ENCODE data around the gene PAX5.

Gene PAX5

DNA sequence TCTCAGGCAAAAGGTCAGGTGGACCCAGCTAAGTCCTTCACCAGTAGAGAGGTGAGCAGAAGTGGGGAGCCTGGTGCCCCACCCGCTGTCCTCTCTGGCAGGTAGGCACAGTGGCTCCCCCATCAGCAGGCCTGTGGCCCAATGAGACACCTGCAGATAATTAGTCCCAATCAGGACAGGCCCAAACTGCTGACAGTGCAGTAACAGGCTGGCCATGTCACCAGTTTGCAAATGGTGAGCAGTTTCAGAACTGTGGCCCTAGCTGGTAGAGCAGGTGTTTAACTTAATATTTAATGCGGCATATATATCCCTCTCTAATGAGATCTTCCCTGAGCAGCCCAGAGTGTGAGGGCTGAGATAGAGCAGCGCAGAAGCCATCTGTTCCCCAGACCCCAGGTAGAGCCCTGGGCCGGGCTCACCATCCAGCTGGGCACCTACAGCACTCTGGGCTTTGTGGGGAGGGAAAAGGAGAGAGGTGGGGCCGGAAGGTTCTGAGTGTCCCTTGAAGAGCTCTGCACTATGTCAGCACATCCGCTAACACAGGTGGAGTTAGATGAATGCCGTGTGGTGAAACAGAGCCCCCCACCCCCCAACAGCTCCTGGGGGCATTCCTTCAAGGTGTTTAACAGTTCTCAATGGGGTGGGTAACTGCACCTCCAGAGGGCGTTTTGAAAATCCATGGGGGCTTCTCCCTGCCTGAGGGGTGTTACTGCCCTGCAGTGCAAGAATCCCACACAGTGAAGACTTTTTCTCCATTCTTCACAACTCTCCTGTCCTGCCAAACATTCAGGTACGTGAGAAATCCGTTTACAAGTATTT is 120.5 kb downstream of the PAX5 start:
- TF ChIP-seq ZBTB26 (tag by site-specific recombination; optimal IDR thresholded peaks at IDR 0.05): no peak
- TF ChIP-seq ZIC2 (tag by site-specific recombination; IDR thresholded peaks at IDR 0.05): 0 out of 2 replicates have a peak, but pooled peaks have one; percentile 10
- TF ChIP-seq, protein P1, sequence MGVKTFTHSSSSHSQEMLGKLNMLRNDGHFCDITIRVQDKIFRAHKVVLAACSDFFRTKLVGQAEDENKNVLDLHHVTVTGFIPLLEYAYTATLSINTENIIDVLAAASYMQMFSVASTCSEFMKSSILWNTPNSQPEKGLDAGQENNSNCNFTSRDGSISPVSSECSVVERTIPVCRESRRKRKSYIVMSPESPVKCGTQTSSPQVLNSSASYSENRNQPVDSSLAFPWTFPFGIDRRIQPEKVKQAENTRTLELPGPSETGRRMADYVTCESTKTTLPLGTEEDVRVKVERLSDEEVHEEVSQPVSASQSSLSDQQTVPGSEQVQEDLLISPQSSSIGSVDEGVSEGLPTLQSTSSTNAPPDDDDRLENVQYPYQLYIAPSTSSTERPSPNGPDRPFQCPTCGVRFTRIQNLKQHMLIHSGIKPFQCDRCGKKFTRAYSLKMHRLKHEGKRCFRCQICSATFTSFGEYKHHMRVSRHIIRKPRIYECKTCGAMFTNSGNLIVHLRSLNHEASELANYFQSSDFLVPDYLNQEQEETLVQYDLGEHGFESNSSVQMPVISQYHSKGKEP (tag by site-specific recombination; IDR thresholded peaks at IDR 0.05): 0 out of 2 replicates have a peak, but pooled peaks have one; percentile 4
- no peak overlapping the region for H3K27ac ChIP-seq (ENCODE audit: extremely low read depth, low read depth, low read length)

GRCh38 chr9:36912620-36913019 is 121.4 kb downstream of the PAX5 start:
- no peak overlapping the region for H3K27ac ChIP-seq (ENCODE audit: extremely low read depth, low read depth, low read length)
- H3K9me3 ChIP-seq (ENCODE audit: control insufficient read depth, insufficient read depth, low read depth, low read length): no peaks in the 10 kb centered on the region
- no peaks in the 10 kb centered on the region for H3K36me3 ChIP-seq (ENCODE audit: control insufficient read depth in 2 of 2, insufficient read depth in 1 of 2, low read length in 2 of 2)
- POLR2A ChIA-PET: interaction anchor here (0.9 kb wide), 1 partner anchor 9 kb away, joined by 5 read pairs; no protein-coding TSS in a partner anchor
- peaks cover 8% of the 10 kb centered on the region; the same call in 1 of the 2 replicates for H3K4me1 ChIP-seq (ENCODE audit: control insufficient read depth, insufficient read depth, low read length)
- CTCF ChIA-PET: interaction anchor here (1.0 to 6.8 kb wide), 11 partner anchors 9 to 83 kb away, joined by 3 to 51 read pairs (median 6); no protein-coding TSS in a partner anchor
- H3K4me3 ChIP-seq (ENCODE audit: low read depth, low read length): no peak overlapping the region
- TF ChIP-seq, protein P2, sequence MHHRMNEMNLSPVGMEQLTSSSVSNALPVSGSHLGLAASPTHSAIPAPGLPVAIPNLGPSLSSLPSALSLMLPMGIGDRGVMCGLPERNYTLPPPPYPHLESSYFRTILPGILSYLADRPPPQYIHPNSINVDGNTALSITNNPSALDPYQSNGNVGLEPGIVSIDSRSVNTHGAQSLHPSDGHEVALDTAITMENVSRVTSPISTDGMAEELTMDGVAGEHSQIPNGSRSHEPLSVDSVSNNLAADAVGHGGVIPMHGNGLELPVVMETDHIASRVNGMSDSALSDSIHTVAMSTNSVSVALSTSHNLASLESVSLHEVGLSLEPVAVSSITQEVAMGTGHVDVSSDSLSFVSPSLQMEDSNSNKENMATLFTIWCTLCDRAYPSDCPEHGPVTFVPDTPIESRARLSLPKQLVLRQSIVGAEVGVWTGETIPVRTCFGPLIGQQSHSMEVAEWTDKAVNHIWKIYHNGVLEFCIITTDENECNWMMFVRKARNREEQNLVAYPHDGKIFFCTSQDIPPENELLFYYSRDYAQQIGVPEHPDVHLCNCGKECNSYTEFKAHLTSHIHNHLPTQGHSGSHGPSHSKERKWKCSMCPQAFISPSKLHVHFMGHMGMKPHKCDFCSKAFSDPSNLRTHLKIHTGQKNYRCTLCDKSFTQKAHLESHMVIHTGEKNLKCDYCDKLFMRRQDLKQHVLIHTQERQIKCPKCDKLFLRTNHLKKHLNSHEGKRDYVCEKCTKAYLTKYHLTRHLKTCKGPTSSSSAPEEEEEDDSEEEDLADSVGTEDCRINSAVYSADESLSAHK (tag by site-specific recombination; IDR thresholded peaks at IDR 0.05): peak; percentile 59; the same call in 1 of the 2 replicates
- no peak for TF ChIP-seq ZNF560 (tag by site-specific recombination; IDR thresholded peaks at IDR 0.05; ENCODE audit: borderline replicate concordance)
- peak; percentile 57 for TF ChIP-seq EGR2 (tag by site-specific recombination; IDR thresholded peaks at IDR 0.05; ENCODE audit: low read depth)
- TF ChIP-seq ZNF658 (tag by site-specific recombination; IDR thresholded peaks at IDR 0.05): no peak
- no peak for TF ChIP-seq TSHZ1 (tag by site-specific recombination; IDR thresholded peaks at IDR 0.05; ENCODE audit: borderline replicate concordance)
- TF ChIP-seq ZNF18 (tag by site-specific recombination; IDR thresholded peaks at IDR 0.05): no peak
- no peak for TF ChIP-seq ZNF548 (tag by site-specific recombination; IDR thresholded peaks at IDR 0.05)
- no peak for TF ChIP-seq ZNF571 (tag by site-specific recombination; IDR thresholded peaks at IDR 0.05)
- TF ChIP-seq ZNF366 (tag by site-specific recombination; conservative IDR thresholded peaks at IDR 0.05): no peak
- TF ChIP-seq, protein P3, sequence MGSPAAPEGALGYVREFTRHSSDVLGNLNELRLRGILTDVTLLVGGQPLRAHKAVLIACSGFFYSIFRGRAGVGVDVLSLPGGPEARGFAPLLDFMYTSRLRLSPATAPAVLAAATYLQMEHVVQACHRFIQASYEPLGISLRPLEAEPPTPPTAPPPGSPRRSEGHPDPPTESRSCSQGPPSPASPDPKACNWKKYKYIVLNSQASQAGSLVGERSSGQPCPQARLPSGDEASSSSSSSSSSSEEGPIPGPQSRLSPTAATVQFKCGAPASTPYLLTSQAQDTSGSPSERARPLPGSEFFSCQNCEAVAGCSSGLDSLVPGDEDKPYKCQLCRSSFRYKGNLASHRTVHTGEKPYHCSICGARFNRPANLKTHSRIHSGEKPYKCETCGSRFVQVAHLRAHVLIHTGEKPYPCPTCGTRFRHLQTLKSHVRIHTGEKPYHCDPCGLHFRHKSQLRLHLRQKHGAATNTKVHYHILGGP (tag by site-specific recombination; IDR thresholded peaks at IDR 0.05): no peak
- TF ChIP-seq ZNF792 (tag by site-specific recombination; IDR thresholded peaks at IDR 0.05): no peak
- TF ChIP-seq ZIC2 (tag by site-specific recombination; IDR thresholded peaks at IDR 0.05): no peak
- no peak for TF ChIP-seq ZEB2 (tag by site-specific recombination; IDR thresholded peaks at IDR 0.05)
- no peak for TF ChIP-seq IKZF3 (tag by site-specific recombination; IDR thresholded peaks at IDR 0.05)
- TF ChIP-seq ZNF37A (tag by site-specific recombination; IDR thresholded peaks at IDR 0.05): no peak
- no peak for TF ChIP-seq ZNF10 (tag by site-specific recombination; IDR thresholded peaks at IDR 0.05)
- TF ChIP-seq, protein P4, sequence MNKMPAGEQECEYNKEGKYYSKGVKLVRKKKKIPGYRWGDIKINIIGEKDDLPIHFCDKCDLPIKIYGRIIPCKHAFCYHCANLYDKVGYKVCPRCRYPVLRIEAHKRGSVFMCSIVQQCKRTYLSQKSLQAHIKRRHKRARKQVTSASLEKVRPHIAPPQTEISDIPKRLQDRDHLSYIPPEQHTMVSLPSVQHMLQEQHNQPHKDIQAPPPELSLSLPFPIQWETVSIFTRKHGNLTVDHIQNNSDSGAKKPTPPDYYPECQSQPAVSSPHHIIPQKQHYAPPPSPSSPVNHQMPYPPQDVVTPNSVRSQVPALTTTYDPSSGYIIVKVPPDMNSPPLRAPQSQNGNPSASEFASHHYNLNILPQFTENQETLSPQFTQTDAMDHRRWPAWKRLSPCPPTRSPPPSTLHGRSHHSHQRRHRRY (tag by site-specific recombination; IDR thresholded peaks at IDR 0.05): no peak

More for the DNA sequence above, 120.5 kb downstream of the PAX5 start:
- Histone ChIP-seq H3K36me3 (ENCODE audit: control insufficient read depth in 2 of 2, insufficient read depth in 1 of 2, low read length in 2 of 2) (no peaks in the 10 kb centered on the region), H3K4me3 (ENCODE audit: low read depth, low read length) (no peak overlapping the region), H3K4me1 (ENCODE audit: control insufficient read depth, insufficient read depth, low read length) (peaks cover 8% of the 10 kb centered on the region; the same call in 1 of the 2 replicates), H3K9me3 (ENCODE audit: control insufficient read depth, insufficient read depth, low read depth, low read length) (no peaks in the 10 kb centered on the region)
- ChIA-PET CTCF (interaction anchor here (0.5 to 2.8 kb wide), 11 partner anchors 9 to 114 kb away, joined by 3 to 11 read pairs (median 4); no protein-coding TSS in a partner anchor), POLR2A (interaction anchor here (1.3 kb wide), 1 partner anchor 14 kb away, joined by 3 read pairs; no protein-coding TSS in a partner anchor)

Data from HEK293 (cell line).